ENCODE measurements around the gene CEP85L. TPM values are rescaled to one million over a fixed set of nuclear protein-coding genes. Genes with fewer than 3 reads are reported as not detected.

Gene CEP85L
- total RNA-seq, 1 donor from 2014 or later, result 19.3 TPM

GRCh38 chr6:118588626-118589025, 62.8 kb downstream of the CEP85L start:
- TF ChIP-seq CTCF (IDR thresholded peaks at IDR 0.05; ENCODE audit: insufficient read depth, low read depth, low read length) (no peak), EZH2 (IDR thresholded peaks at IDR 0.05; ENCODE audit: insufficient read depth, low read length) (no peak)
- Histone ChIP-seq H3K4me2 (ENCODE audit: low read length) (no peak overlapping the region), H3K27ac (ENCODE audit: low read depth, low read length) (no peak overlapping the region), H3K9me3 (ENCODE audit: insufficient read depth, low read depth, low read length) (no peaks in the 10 kb centered on the region), H2AFZ (ENCODE audit: low read depth, low read length) (no peak overlapping the region), H3K79me2 (ENCODE audit: insufficient read depth, low read length) (peaks cover 89% of the 10 kb centered on the region), H3K36me3 (ENCODE audit: insufficient read depth, low read length) (no peaks in the 10 kb centered on the region), H3K27me3 (ENCODE audit: insufficient read depth, low read length) (no peaks in the 10 kb centered on the region), H3K9ac (ENCODE audit: low read length) (no peak overlapping the region), H3K4me1 (ENCODE audit: insufficient read depth, low read length) (no peaks in the 10 kb centered on the region), H4K20me1 (ENCODE audit: insufficient read depth, low read length) (peaks cover 78% of the 10 kb centered on the region), H3K4me3 (ENCODE audit: insufficient read depth, low read depth, low read length) (no peak overlapping the region)
- Mint-ChIP-seq H3K9me3 (ENCODE audit: unreplicated experiment) (no peaks in the 10 kb centered on the region), H3K27ac (ENCODE audit: unreplicated experiment) (no peak overlapping the region), H3K27me3 (ENCODE audit: low read depth, unreplicated experiment) (no peaks in the 10 kb centered on the region), H3K36me3 (ENCODE audit: low read depth, unreplicated experiment) (peaks cover 2% of the 10 kb centered on the region), H3K4me1 (ENCODE audit: low read depth, unreplicated experiment) (no peaks in the 10 kb centered on the region), H3K4me3 (ENCODE audit: unreplicated experiment) (no peak overlapping the region)
- DNase-seq (ENCODE audit: low read depth) (no peak), FAIRE-seq (no peak)

DNA sequence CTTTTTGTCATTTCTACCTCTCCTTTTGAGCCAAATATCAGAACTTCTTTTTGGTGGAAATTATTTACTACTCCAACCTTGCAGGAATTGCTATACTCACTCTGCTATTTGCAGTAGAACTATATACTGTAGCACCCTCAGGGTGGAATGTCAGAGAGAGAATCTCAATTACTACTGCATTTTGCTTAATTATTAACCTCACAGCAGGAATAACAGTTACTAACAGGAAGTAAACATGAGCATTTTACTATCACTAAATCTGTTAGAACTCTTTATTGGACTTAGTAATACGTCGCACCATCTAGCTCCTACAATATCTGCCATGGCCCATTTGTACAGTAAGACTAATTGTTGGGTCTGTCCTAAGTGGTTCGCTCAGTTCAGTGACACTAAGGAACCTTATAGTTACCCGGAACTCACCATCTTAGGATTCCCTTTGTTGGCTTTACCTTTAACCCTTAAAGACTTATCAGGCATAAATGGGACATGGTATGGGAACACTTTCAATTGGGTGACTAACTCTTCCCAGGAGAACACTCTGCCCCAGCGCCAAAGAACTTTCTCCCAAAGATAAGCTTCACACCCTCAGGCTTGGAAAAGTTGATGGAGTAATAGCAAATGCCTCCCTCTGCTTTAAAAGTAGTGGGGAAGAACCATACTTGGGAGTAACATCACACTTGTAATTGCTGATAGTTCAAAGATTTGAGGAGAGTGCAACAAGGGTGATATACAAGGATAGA, 64.5 kb downstream of the CEP85L start:
- Histone ChIP-seq H2AFZ (ENCODE audit: low read depth, low read length) (no peak overlapping the region), H3K9ac (ENCODE audit: low read length) (no peak overlapping the region), H4K20me1 (ENCODE audit: insufficient read depth, low read length) (peaks cover 90% of the 10 kb centered on the region), H3K27ac (ENCODE audit: low read depth, low read length) (no peak overlapping the region), H3K9me3 (ENCODE audit: insufficient read depth, low read depth, low read length) (no peaks in the 10 kb centered on the region), H3K4me1 (ENCODE audit: insufficient read depth, low read length) (peaks cover 2% of the 10 kb centered on the region), H3K27me3 (ENCODE audit: insufficient read depth, low read length) (no peaks in the 10 kb centered on the region), H3K36me3 (ENCODE audit: insufficient read depth, low read length) (no peaks in the 10 kb centered on the region), H3K4me2 (ENCODE audit: low read length) (no peak overlapping the region), H3K79me2 (ENCODE audit: insufficient read depth, low read length) (peaks cover 87% of the 10 kb centered on the region), H3K4me3 (ENCODE audit: insufficient read depth, low read depth, low read length) (no peak overlapping the region)
- TF ChIP-seq EZH2 (IDR thresholded peaks at IDR 0.05; ENCODE audit: insufficient read depth, low read length), result no peak
- TF ChIP-seq CTCF (IDR thresholded peaks at IDR 0.05; ENCODE audit: insufficient read depth, low read depth, low read length), result no peak
- no peak overlapping the region for H3K4me3 Mint-ChIP-seq (ENCODE audit: unreplicated experiment)
- no peak overlapping the region for H3K27ac Mint-ChIP-seq (ENCODE audit: unreplicated experiment)
- peaks cover 2% of the 10 kb centered on the region for H3K36me3 Mint-ChIP-seq (ENCODE audit: low read depth, unreplicated experiment)
- no peak for DNase-seq (ENCODE audit: low read depth)
- H3K27me3 Mint-ChIP-seq (ENCODE audit: low read depth, unreplicated experiment), result no peaks in the 10 kb centered on the region
- peaks cover 3% of the 10 kb centered on the region for H3K4me1 Mint-ChIP-seq (ENCODE audit: low read depth, unreplicated experiment)
- H3K9me3 Mint-ChIP-seq (ENCODE audit: unreplicated experiment), result no peaks in the 10 kb centered on the region
- no peak for FAIRE-seq

GRCh38 chr6:118584911-118585310, 66.5 kb downstream of the CEP85L start:
- Mint-ChIP-seq H3K4me3 (ENCODE audit: unreplicated experiment) (no peak overlapping the region), H3K9me3 (ENCODE audit: unreplicated experiment) (peaks cover 1% of the 10 kb centered on the region), H3K27ac (ENCODE audit: unreplicated experiment) (no peak overlapping the region), H3K36me3 (ENCODE audit: low read depth, unreplicated experiment) (peaks cover 2% of the 10 kb centered on the region), H3K27me3 (ENCODE audit: low read depth, unreplicated experiment) (no peaks in the 10 kb centered on the region), H3K4me1 (ENCODE audit: low read depth, unreplicated experiment) (peaks cover 15% of the 10 kb centered on the region)
- Histone ChIP-seq H2AFZ (ENCODE audit: low read depth, low read length) (no peak overlapping the region), H3K9ac (ENCODE audit: low read length) (no peak overlapping the region), H3K27me3 (ENCODE audit: insufficient read depth, low read length) (no peaks in the 10 kb centered on the region), H3K9me3 (ENCODE audit: insufficient read depth, low read depth, low read length) (no peaks in the 10 kb centered on the region), H3K4me1 (ENCODE audit: insufficient read depth, low read length) (peaks cover 7% of the 10 kb centered on the region), H3K27ac (ENCODE audit: low read depth, low read length) (no peak overlapping the region), H4K20me1 (ENCODE audit: insufficient read depth, low read length) (peaks cover 96% of the 10 kb centered on the region), H3K79me2 (ENCODE audit: insufficient read depth, low read length) (peaks cover 76% of the 10 kb centered on the region), H3K36me3 (ENCODE audit: insufficient read depth, low read length) (no peaks in the 10 kb centered on the region), H3K4me2 (ENCODE audit: low read length) (no peak overlapping the region), H3K4me3 (ENCODE audit: insufficient read depth, low read depth, low read length) (no peak overlapping the region)
- FAIRE-seq (no peak), DNase-seq (ENCODE audit: low read depth) (no peak)
- TF ChIP-seq EZH2 (IDR thresholded peaks at IDR 0.05; ENCODE audit: insufficient read depth, low read length), result no peak
- no peak for TF ChIP-seq CTCF (IDR thresholded peaks at IDR 0.05; ENCODE audit: insufficient read depth, low read depth, low read length)
